HG03520 (cell line): ENCODE measurements around the gene MBP.

Experiments used
- ATAC-seq: cut with Tn5 transposase; IDR thresholded peaks from one replicate; pipeline ENCODE4 v1.9.1; 2021; ENCODE audit warnings: mild to moderate bottlenecking, moderate library complexity; ENCODE audit not compliant: unreplicated experiment

Gene MBP

GRCh38 chr18:77088963-77089722, 43.4 kb downstream of the MBP start:
- no peak for ATAC-seq

- ATAC-seq, result no peak
Observed at GRCh38 chr18:77087393-77088141, 45.0 kb downstream of the MBP start.

- ATAC-seq, result no peak
Observed at GRCh38 chr18:77086656-77087392, 45.8 kb downstream of the MBP start.

- no peak for ATAC-seq
Observed at GRCh38 chr18:77086034-77086433, 46.5 kb downstream of the MBP start.

GRCh38 chr18:77084688-77085035, 47.9 kb downstream of the MBP start:
- no peak for ATAC-seq

GRCh38 chr18:77082316-77082955, 50.1 kb downstream of the MBP start:
- no peak for ATAC-seq

- ATAC-seq, result no peak
Observed at GRCh38 chr18:77081390-77081778, 51.2 kb downstream of the MBP start.

- ATAC-seq, result peak; percentile 84
Observed at GRCh38 chr18:77079954-77080682, 52.5 kb downstream of the MBP start.

- ATAC-seq, result no peak
Observed at GRCh38 chr18:77079088-77079487, 53.5 kb downstream of the MBP start.

- ATAC-seq, result no peak
Observed at GRCh38 chr18:77078690-77079070, 53.9 kb downstream of the MBP start.

GRCh38 chr18:77077941-77078689, 54.5 kb downstream of the MBP start:
- no peak for ATAC-seq

- ATAC-seq, result no peak
Observed at GRCh38 chr18:77077401-77077800, 55.2 kb downstream of the MBP start.

- ATAC-seq, result no peak
Observed at GRCh38 chr18:77076111-77076510, 56.5 kb downstream of the MBP start.

- no peak for ATAC-seq
Observed at GRCh38 chr18:77074431-77074830, 58.2 kb downstream of the MBP start.

GRCh38 chr18:77073336-77074093, 59.1 kb downstream of the MBP start:
- ATAC-seq, result no peak

GRCh38 chr18:77072566-77072965, 60.0 kb downstream of the MBP start:
- no peak for ATAC-seq

- ATAC-seq, result no peak
Observed at GRCh38 chr18:77071711-77072292, 60.8 kb downstream of the MBP start.

- ATAC-seq, result no peak
Observed at GRCh38 chr18:77071061-77071460, 61.5 kb downstream of the MBP start.

- no peak for ATAC-seq
Observed at GRCh38 chr18:77070627-77071026, 62.0 kb downstream of the MBP start.
